Gastroesophageal sphincter (tissue), 3 donors: ENCODE results near the gene SNX15.

ENCODE experiments used
- CTCF ChIP-seq, 4 experiments: fragments of 200-600 bp in 2 of 4; fragments of 450-650 bp in 2 of 4; sonication (generic) in 1 of 4; IDR thresholded peaks; one replicate each; pipeline ENCODE4 v1.5.1; 2017 to 2019; ENCODE audit warnings: antibody characterized with exemption in 4 of 4, mild to moderate bottlenecking in 2 of 4, moderate library complexity in 2 of 4
- POLR2A ChIP-seq, 2 donors: fragments of 450-650 bp; IDR thresholded peaks; one replicate each; pipeline ENCODE4 v1.6.1; 2017; ENCODE audit warnings: antibody characterized with exemption in 2 of 2, mild to moderate bottlenecking in 2 of 2, moderate library complexity in 1 of 2

- TF ChIP-seq POLR2A (IDR thresholded peaks at IDR 0.05): no peak
- no peak for TF ChIP-seq CTCF (IDR thresholded peaks at IDR 0.05)
These were observed 30.9 kb upstream of the SNX15 start for GRCh38 chr11:64996327-64996709.
